Left kidney (tissue), 2 donors: ENCODE data around the gene TRIB2. TPM values are rescaled to one million over a fixed set of nuclear protein-coding genes. Genes with fewer than 3 reads are reported as not detected.

ENCODE experiments used
- DNase-seq: peaks from one replicate; pipeline ENCODE4 v3.0.0-alpha.2; 2013
- polyA plus RNA-seq: library from polyadenylated mRNA; unstranded; fragments of 120-200 nt; gene quantifications from one replicate; pipeline ENCODE4 v1.2.1, GENCODE V29; 2013; ENCODE audit not compliant: insufficient read length

TRIB2 gene
- polyA plus RNA-seq, 1 donor = 239 TPM

DNA sequence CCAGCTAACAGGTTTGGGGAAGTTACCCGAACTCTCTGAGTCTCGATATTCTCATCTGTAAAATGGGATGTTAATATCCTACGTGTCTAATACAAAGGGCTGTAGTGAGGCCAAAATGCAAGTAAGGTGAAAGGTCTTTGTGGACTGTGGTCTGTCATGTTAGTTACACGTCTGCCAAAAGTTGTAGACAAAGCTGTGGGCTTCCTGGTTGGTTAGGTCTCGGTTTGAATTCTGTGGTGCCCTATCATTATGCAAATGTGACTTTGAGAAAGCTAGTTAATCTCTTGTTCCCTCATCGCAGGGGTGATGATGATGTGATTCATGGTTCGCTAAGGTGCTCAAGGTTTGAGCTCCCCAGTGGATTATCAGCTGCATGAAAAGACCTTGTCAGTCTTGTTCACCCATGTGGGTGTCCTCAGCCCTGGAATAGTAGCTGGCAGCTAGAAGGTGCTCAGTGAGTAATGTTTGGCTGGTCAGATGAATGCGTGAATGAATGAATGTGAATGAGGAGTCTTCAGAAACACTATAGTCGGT lies 23.1 kb downstream of the TRIB2 start:
- no peak for DNase-seq

DNA sequence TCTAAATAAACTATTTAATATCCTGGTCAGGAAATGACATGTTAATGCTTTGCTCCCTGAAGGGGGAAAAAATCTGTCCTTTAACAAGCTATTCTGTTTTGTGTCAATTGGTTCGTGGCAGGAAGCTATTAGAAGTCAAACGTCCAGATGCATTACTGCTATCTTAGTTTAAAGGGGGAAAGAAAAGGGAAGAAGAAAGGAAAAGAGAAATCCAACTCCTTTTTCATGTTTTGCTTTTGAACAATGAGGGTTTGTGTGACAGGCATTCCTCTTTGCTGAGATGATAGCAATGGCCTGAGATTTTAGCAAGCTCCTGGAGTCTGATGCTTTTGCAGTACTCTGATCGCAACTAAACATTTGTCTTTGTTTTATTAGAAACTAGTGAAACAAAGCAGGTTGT lies 24.6 kb downstream of the TRIB2 start:
- no peak for DNase-seq

- DNase-seq = no peak
These were observed 26.2 kb downstream of the TRIB2 start for GRCh38 chr2:12742891-12743290.

DNA sequence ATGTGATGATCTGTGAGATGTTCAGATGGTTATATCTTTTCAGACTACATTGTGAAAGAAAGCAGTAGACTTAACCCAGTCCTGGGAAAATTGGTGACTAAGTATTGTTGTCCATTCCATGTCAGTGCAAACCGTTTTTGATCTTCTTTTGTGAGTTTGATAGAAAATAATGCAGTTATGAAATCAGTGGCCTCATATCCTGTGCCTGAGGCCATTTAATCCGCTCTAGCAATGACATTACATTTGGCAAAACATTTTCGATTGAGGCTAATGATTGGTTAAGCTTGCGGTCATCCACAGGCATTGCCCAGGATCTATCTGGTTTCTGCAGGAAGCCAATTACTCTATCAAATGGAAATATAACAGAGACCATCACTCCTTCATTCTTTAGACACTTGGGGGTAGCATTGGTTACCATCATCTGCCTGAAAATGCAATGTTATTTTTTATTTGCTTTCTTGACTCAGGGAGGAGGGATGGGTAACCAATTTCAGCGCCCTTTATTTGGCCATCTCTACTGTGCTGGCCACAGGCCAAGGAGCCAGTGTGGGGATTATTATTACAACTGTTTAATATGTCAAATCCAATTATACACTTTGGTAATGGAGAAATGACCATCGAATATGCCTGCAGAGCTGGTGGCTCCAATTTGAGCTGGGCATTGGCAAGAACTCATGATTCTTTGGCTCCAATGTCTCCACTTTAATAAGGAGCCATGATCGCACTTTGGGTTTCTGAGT lies 33.6 kb downstream of the TRIB2 start:
- DNase-seq = no peak

DNA sequence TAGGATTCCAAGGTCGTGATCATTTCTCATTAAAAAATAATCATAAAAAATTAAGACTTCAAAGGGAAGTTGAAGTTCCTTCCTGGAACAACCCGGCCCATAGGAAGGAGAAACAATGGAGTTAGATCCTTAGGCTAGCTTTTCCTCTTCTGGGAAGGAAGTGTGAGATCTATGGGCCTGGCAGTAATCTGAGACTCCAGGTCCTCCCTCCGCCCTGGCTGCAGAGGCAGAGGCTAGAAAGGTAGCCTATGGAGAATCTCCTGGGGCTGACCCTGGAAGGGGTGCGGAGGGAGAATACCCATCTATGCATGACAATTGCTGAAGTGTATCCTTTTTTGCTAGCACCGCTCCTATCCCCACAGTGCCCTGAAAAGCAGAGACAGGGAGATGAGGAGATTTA lies 37.9 kb downstream of the TRIB2 start:
- peak; percentile 24 for DNase-seq

GRCh38 chr2:12755384-12755783 lies 38.6 kb downstream of the TRIB2 start:
- DNase-seq = no peak

GRCh38 chr2:12759248-12759647 lies 42.5 kb downstream of the TRIB2 start:
- no peak for DNase-seq

GRCh38 chr2:12761104-12761503 lies 44.4 kb downstream of the TRIB2 start:
- DNase-seq = no peak

GRCh38 chr2:12762337-12762736 lies 45.6 kb downstream of the TRIB2 start:
- DNase-seq = no peak

- DNase-seq = no peak
These were observed 46.2 kb downstream of the TRIB2 start for GRCh38 chr2:12762976-12763375.

DNA sequence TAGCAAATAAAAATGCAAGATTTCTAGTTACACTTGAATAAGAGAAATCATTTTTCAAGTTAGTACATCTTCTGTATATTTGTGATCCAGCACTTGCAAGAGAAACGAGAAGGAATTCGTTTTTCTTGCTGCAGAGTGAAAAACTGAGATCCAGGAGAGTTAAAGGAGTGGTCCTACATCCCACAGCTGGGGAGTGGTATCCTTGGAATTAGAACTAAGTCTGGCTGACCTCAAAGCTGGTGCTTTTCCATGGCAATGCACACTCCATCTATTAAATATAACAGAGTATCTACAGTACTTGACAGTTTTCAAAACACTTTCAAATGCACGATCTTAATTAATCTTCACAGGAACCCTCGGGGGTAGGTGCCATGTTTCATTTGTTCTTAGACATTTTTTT lies 46.8 kb downstream of the TRIB2 start:
- DNase-seq = no peak

GRCh38 chr2:12764075-12764730 lies 47.5 kb downstream of the TRIB2 start:
- no peak for DNase-seq

DNA sequence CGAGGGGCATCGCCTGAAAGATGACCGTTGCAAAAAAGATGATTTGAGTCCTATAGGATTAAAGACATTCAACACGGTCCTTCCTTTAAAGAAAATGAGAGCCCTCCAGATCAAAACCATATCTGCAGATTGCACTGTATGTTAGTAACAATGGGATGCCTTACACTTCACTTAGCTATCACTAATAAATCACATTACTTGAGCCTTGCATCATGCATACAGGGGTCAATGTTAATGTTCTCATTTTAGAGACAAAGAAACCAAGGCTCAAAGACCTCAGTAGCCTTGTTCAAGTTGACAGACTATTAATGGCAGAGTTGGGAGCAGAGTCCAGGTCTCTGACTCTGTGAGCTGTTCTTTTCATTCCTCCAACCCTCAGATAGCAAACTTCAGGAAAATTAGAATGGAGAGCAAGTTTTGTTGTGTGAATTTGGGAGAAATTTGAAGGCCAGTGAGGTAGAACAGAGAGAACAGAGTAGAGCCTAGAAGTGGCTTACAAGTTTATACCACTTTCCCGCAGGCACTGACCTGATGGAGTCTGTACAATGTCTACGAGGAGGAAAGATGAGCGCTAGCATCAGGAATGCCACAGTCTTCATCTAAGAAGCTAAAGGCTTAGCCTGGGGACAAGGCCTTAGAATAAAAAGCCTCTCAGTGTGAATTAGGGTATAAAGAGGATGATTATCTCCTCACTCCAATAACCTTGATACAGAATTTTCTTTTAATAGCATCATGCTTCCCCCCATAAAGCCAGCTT lies 48.3 kb downstream of the TRIB2 start:
- DNase-seq = no peak

- DNase-seq = no peak
These were observed 49.7 kb downstream of the TRIB2 start for GRCh38 chr2:12766421-12766879.

DNA sequence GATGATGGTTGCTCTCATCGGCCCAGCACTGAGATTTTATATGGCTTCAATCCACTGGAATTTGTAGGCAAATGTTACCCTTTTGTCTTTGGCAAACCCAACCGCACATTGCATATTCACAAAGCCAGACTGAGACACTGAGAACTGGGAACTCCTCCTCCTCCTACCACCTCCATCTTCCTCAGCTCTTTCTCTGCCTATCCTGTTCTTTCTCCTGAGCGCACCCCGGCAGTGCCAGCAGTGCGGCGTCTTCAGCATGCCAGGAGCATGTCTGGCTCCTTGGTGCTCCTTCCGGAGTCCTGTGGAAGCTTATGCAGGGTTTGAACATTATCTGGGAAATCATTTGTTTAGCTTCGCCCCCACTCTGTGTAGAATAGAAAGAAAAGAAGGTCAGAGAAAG lies 50.8 kb downstream of the TRIB2 start:
- DNase-seq = no peak

DNA sequence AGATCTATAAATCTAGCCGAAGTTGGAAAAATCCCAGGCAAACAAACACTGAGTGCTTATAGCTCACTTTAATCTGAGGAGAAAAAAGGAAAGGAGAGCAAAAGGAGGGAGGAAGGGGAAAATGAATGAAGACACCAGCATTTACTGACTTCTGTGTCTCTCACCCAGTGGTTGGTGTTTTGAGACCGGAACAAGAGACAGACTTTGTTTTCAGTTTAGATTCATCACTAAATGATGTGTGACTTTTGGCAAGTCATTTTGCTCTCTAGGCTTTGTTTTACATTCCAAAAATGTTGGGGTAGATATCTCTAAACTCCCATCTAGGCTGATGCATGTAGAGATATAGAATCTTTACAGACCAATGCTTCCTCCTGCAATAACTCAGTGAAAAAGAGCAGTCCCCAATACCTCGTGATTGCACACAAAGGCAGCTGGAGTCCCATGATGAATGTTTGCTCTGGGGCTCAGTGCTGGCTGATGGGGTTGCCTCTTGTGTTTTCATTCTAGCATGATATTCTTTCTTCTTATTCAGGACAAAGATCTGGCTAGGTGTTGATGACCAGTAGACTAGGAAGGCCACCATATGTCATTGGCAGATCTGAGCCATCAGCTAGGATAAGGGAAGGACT lies 51.4 kb downstream of the TRIB2 start:
- DNase-seq = no peak

DNA sequence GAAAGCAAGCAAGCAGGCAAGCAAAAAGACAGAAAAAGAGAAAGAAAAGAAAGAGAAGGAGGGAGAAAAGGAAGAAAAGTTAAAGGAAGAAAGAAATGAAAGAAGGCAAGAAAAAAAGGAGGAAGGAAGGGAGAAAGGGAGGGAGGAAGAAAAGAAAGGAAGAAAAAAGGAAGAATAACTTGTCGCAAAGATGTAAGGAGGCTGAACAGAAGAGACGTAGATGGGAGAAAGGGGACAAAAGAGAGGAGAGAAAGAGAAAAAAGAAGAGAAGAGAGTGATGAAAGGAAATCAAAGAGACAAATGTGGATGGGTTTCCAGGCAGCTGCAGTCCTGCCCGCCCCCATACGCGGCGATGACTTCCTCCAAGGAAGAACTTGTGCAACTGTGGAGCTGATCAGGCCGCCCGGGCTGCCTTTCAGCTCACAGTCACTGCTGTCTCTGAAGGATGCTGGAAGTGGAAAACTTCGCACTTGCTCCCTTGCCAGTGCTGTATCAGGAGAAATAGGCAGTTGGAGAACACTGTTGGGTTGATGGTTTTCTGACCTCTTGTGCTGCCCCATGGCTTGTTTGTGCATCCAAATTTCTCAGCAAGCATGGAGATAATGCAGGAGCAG lies 52.9 kb downstream of the TRIB2 start:
- DNase-seq = no peak

- no peak for DNase-seq
These were observed 53.7 kb downstream of the TRIB2 start for GRCh38 chr2:12770300-12770968.

GRCh38 chr2:12771154-12771553 lies 54.4 kb downstream of the TRIB2 start:
- no peak for DNase-seq

- no peak for DNase-seq
These were observed 57.1 kb downstream of the TRIB2 start for GRCh38 chr2:12773586-12774394.

DNA sequence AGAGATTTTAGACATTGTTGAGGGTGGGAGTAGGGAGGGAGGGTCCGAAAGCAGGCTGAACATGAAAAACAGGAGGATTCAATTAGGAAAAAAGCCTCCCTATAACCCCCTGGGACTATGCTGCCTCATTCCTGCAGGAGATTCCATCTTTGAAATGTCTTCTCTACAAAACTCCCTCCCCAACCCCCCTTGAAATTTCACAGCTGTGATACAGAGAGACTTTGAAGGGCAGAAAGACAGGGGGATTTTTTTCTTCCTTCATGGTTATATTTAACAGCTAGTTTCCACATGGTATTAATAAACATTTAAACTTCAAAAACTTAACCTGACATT lies 57.6 kb downstream of the TRIB2 start:
- peak; percentile 73 for DNase-seq
